HEK293 (cell line): ENCODE measurements around the gene NISCH.

Experiments
- CTCF ChIP-seq: fragments of 450-650 bp; formaldehyde crosslinking; IDR thresholded peaks from 2 replicates; pipeline ENCODE4 v1.5.1; 2016; ENCODE audit warnings: missing biosample characterization, missing genetic modification characterization
- KLF10 ChIP-seq: fragments of 450-650 bp; IDR thresholded peaks from 2 replicates; pipeline ENCODE4 v1.5.1; 2018; ENCODE audit warnings: missing biosample characterization, mild to moderate bottlenecking, missing genetic modification characterization
- REST ChIP-seq: fragments of 450-650 bp; formaldehyde crosslinking; IDR thresholded peaks from 2 replicates; pipeline ENCODE4 v1.5.1; 2016; ENCODE audit warnings: missing biosample characterization, missing genetic modification characterization
- SCRT2 ChIP-seq: fragments of 450-650 bp; formaldehyde crosslinking; IDR thresholded peaks from 2 replicates; pipeline ENCODE4 v1.5.1; 2016; ENCODE audit warnings: missing biosample characterization, missing genetic modification characterization
- ZBTB20 ChIP-seq: fragments of 450-650 bp; formaldehyde crosslinking; IDR thresholded peaks from 2 replicates; pipeline ENCODE4 v1.5.1; 2016; ENCODE audit warnings: missing biosample characterization, missing genetic modification characterization
- ZNF16 ChIP-seq: fragments of 450-650 bp; formaldehyde crosslinking; IDR thresholded peaks from 2 replicates; pipeline ENCODE4 v1.5.1; 2016; ENCODE audit warnings: low read depth, missing biosample characterization, missing genetic modification characterization
- ZNF274 ChIP-seq, 2 experiments: fragments of 200-500 bp in 1 of 2; fragments of 450-650 bp in 1 of 2; sonication (Bioruptor generic) in 1 of 2; formaldehyde crosslinking in 1 of 2; IDR thresholded peaks; 2 replicates each; pipeline versions ENCODE4 v1.5.1 to v1.6.1; 2014 to 2016; ENCODE audit warnings: borderline replicate concordance in 1 of 2, inconsistent platforms in 1 of 2, low read length in 1 of 2, missing biosample characterization in 1 of 2, missing genetic modification characterization in 1 of 2
- ZNF37A ChIP-seq: fragments of 450-650 bp; IDR thresholded peaks from 2 replicates; pipeline ENCODE4 v1.5.1; 2018; ENCODE audit warnings: missing biosample characterization, missing genetic modification characterization
- ZNF701 ChIP-seq: fragments of 450-650 bp; formaldehyde crosslinking; IDR thresholded peaks from 2 replicates; pipeline ENCODE4 v1.5.1; 2016; ENCODE audit warnings: missing biosample characterization, missing genetic modification characterization

GRCh38 chr3:52441772-52442332 is 13.6 kb upstream of the NISCH start:
- no peak for TF ChIP-seq CTCF
- no peak for TF ChIP-seq ZNF37A (tag by site-specific recombination)
- TF ChIP-seq ZBTB20 (tag by site-specific recombination) = no peak
- TF ChIP-seq SCRT2 (tag by site-specific recombination) = no peak
- no peak for TF ChIP-seq KLF10 (tag by site-specific recombination)
- no peak for TF ChIP-seq ZNF274 (IDR thresholded peaks at IDR 0.05; ENCODE audit: low read length)
- no peak for TF ChIP-seq ZNF274 (tag by site-specific recombination; IDR thresholded peaks at IDR 0.05; ENCODE audit: borderline replicate concordance)
- no peak for TF ChIP-seq ZNF16 (tag by site-specific recombination)
- no peak for TF ChIP-seq REST (tag by site-specific recombination)
- no peak for TF ChIP-seq ZNF701 (tag by site-specific recombination)
